Measurements from ENCODE around the gene ANAPC2. TPM values are rescaled to one million over a fixed set of nuclear protein-coding genes. Genes with fewer than 3 reads are reported as not detected.

Gene ANAPC2
- polyA plus RNA-seq, 1 experiment: 12.1 TPM

DNA sequence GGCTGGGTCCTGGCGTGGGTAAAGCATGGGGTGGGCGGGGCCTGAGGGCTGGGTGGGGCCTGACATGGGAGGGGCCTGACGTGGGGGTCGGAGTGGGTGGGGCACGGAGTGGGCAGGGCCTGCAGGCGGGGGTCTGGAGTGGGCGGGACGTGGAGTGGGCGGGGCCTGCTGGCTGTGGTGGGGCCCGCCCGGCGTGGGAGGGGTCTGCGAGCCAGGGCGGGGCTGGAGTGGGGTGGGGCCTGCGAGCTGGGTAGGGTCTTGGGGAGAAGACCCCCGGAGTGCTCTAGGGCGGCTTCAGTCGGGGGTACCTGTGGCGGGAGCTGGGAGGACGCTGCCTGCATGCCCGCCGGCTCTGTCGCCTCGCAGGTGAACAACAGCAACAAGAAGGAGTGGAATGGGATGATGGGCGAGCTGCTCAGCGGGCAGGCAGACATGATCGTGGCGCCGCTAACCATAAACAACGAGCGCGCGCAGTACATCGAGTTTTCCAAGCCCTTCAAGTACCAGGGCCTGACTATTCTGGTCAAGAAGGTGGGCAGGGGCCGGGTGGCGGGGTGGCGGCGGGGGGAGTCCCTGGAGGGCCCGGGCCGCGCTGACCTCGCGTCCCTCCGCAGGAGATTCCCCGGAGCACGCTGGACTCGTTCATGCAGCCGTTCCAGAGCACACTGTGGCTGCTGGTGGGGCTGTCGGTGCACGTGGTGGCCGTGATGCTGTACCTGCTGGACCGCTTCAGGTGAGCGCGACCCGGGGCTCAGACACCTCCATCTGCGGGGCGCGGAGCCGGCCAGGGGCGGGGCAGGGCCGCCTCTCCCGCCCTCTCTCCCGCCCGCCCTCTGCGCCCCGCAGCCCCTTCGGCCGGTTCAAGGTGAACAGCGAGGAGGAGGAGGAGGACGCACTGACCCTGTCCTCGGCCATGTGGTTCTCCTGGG lies 26.5 kb downstream of the ANAPC2 start:
- Histone ChIP-seq H3K27me3 (ENCODE audit: control insufficient read depth, insufficient read depth, low read length) (peaks cover 60% of the 10 kb centered on the region), H3K4me3 (ENCODE audit: low read depth, low read length) (no peak overlapping the region), H3K27ac (ENCODE audit: low read depth, low read length) (no peak overlapping the region), H3K9me3 (ENCODE audit: control insufficient read depth, insufficient read depth, low read length) (peaks cover 3% of the 10 kb centered on the region; the same call in 1 of the 2 replicates)
- TF ChIP-seq, protein P1, sequence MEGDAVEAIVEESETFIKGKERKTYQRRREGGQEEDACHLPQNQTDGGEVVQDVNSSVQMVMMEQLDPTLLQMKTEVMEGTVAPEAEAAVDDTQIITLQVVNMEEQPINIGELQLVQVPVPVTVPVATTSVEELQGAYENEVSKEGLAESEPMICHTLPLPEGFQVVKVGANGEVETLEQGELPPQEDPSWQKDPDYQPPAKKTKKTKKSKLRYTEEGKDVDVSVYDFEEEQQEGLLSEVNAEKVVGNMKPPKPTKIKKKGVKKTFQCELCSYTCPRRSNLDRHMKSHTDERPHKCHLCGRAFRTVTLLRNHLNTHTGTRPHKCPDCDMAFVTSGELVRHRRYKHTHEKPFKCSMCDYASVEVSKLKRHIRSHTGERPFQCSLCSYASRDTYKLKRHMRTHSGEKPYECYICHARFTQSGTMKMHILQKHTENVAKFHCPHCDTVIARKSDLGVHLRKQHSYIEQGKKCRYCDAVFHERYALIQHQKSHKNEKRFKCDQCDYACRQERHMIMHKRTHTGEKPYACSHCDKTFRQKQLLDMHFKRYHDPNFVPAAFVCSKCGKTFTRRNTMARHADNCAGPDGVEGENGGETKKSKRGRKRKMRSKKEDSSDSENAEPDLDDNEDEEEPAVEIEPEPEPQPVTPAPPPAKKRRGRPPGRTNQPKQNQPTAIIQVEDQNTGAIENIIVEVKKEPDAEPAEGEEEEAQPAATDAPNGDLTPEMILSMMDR (IDR thresholded peaks at IDR 0.05; ENCODE audit: low read depth, low read length): no peak
- CTCF ChIA-PET: no interaction called here
- no peak for DNase-seq (ENCODE audit: low read depth, low spot score)
- POLR2A ChIA-PET: no interaction called here

DNA sequence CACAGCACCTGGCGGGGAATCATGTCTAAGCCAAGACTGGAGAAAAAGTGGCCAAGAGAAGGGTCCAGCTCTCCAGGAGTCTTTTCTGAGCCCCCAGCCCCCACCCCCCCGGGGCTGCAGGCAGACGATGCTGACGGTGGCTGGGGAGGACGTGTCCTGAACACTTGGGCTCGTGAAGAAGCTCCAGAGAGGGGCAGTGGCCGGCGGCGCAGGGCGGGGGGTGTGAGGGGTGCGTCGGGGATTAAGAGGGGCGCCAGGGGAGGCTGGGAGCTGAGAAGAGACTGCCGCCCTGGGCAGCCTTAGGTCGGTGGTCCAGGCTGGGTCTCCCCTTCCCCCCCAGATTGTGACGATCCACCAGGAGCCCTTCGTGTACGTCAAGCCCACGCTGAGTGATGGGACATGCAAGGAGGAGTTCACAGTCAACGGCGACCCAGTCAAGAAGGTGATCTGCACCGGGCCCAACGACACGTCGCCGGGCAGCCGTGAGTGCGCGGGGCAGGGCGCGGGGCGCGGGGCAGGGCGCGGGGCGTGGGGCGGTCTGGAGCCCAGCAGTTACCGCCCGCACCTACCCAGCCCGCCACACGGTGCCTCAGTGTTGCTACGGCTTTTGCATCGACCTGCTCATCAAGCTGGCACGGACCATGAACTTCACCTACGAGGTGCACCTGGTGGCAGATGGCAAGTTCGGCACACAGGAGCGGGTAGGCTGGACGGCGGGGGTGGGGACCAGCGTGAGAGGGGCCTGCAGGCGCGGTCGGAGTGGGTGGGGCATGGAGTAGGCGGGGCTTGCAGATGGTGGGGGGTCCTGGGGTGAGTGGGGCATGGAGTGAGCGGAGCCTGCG lies 27.4 kb downstream of the ANAPC2 start:
- POLR2A ChIA-PET: no interaction called here
- TF ChIP-seq, protein P1 (IDR thresholded peaks at IDR 0.05; ENCODE audit: low read depth, low read length): no peak

DNA sequence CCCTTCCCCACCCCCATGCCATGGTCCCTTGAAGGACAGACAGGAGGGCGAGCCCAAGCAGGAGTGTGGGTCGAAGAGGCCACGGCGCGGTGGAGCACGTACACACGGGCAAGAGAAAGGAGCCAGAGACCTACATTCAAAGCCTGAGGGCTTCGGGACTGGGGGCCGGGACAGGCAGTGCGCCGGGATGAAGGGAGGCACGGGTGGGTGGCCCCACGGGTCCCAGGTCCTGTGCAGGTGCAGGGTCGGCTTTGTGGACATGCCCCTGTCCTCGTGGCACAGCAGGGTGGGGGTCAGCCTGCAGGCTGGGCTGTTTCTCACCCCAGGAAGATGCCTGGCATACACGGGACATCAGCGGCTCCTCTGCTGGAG lies 28.3 kb downstream of the ANAPC2 start:
- Histone ChIP-seq H3K4me3 (ENCODE audit: low read depth, low read length) (no peak overlapping the region), H3K27me3 (ENCODE audit: control insufficient read depth, insufficient read depth, low read length) (peaks cover 51% of the 10 kb centered on the region), H3K9me3 (ENCODE audit: control insufficient read depth, insufficient read depth, low read length) (peaks cover 3% of the 10 kb centered on the region; the same call in 1 of the 2 replicates), H3K27ac (ENCODE audit: low read depth, low read length) (no peak overlapping the region)
- ChIA-PET CTCF (no interaction called here), POLR2A (interaction anchor here (0.6 kb wide), 1 partner anchor 93 kb away, joined by 8 read pairs; no protein-coding TSS in a partner anchor)
- TF ChIP-seq, protein P1 (IDR thresholded peaks at IDR 0.05; ENCODE audit: low read depth, low read length): no peak
- DNase-seq (ENCODE audit: low read depth, low spot score): no peak

More for the DNA sequence above, 27.4 kb downstream of the ANAPC2 start:
- H3K27me3 ChIP-seq (ENCODE audit: control insufficient read depth, insufficient read depth, low read length): peaks cover 60% of the 10 kb centered on the region
- DNase-seq (ENCODE audit: low read depth, low spot score): no peak
- no peak overlapping the region for H3K27ac ChIP-seq (ENCODE audit: low read depth, low read length)
- no peak overlapping the region for H3K4me3 ChIP-seq (ENCODE audit: low read depth, low read length)
- CTCF ChIA-PET: no interaction called here
- peaks cover 3% of the 10 kb centered on the region; the same call in 1 of the 2 replicates for H3K9me3 ChIP-seq (ENCODE audit: control insufficient read depth, insufficient read depth, low read length)

DNA sequence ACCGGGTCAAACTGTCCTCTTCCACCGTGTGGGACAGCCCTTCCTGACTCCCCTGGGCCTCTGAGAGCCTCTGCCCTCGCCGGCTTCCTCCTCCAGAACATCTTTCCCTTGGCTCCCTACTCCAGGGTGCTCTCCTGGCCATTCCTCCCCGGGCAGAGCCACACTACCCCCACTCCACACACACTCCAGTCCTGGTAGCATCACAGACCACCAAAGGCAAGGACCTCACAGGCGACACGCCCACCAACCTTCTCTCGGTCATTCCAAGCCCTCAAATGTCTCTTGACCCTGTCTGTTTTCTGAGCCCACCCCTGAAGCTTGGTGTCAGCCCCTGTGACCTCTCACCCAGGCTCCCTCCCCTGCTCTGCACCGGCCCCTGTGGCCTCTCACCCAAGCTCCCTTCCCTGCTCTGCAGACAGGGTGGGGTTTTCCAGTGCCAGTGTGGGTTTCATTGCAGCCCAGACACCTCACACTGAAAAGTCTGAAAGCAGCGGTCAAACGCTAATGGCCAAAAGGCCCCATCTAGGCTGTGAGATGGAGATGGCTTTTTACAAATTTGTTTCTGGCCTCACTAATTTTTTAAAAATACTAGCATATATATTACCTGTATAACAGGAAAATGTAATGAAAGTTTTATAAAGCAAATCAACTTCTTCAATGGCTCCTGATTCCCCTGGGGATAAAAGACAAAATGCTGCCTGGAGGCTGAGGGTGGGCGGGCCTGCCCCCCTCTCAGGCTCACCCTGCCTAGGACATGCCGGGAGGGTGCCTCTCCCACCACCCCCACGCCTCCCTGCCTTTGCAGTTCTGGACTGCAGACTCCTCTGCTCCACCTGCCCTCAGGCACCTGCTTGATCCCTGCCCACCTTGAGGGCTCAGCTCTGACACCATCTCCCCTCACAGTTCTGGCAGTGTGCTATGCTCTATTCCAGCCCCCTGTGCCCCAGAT lies 29.0 kb downstream of the ANAPC2 start:
- Histone ChIP-seq H3K27ac (ENCODE audit: low read depth, low read length) (no peak overlapping the region), H3K4me3 (ENCODE audit: low read depth, low read length) (no peak overlapping the region), H3K9me3 (ENCODE audit: control insufficient read depth, insufficient read depth, low read length) (peaks cover 2% of the 10 kb centered on the region; the same call in 1 of the 2 replicates), H3K27me3 (ENCODE audit: control insufficient read depth, insufficient read depth, low read length) (peaks cover 44% of the 10 kb centered on the region)
- TF ChIP-seq, protein P1 (IDR thresholded peaks at IDR 0.05; ENCODE audit: low read depth, low read length): no peak
- no peak for DNase-seq (ENCODE audit: low read depth, low spot score)
- ChIA-PET CTCF (no interaction called here), POLR2A (interaction anchor here (0.6 kb wide), 1 partner anchor 92 kb away, joined by 8 read pairs; no protein-coding TSS in a partner anchor)

All from AG04450 (cell line).